ENCODE data around the gene SIGLEC15.
"Not testable (repeated sequence)": the region's sequence is repeated elsewhere in the genome, so short reads cannot be mapped to it uniquely, and the experiment has no call there.

The SIGLEC15 gene

DNA sequence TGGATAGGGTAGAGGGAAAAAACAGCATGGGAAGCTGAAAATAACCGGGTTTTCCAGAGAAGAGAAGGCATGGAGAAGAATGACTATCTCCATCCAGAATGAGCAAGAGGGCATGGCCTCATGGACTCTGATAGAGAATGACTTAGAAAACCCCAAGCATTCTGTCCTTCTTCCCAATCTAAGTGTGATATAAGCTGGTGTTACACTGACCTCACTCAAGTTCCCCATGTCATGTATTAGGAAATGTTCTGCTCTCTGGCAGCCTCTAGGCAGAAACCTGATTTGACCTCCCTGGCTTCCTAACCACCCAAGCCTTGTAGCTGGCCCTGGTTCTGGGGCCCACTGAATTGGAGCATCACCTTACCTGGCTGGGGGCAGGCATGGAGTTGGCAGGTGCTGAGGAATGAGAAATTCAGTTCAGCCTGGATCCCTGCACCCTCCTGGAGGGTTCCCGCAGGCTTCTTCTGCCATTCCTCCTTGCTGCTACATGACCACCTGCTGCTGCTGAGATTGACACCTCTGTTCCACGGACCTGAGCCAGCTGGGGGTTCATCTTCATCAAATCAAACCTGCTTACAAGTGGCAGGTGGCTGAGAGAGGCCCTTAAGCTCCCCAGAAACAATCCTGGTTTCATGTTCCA is 5.2 kb upstream of the SIGLEC15 start:
- no peak for DNase-seq

DNA sequence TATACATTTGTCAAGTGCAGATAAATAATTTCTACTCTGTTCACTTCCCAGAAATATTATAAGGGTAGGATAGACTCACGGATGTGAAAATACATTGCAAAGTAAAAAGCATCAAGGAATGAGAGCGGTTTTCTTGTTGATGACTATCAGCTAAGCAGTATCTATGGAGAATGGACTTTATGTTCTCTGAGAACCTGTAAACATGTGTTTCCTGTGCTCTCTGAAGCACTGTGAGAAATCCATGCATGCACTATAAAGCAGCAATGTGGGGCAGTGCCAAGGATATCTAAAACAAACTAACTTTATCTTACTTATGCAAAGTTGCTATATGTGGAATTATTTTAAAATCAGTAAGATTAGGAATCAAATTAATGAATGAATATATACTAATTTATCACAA is 4.4 kb upstream of the SIGLEC15 start:
- no peak for DNase-seq

DNA sequence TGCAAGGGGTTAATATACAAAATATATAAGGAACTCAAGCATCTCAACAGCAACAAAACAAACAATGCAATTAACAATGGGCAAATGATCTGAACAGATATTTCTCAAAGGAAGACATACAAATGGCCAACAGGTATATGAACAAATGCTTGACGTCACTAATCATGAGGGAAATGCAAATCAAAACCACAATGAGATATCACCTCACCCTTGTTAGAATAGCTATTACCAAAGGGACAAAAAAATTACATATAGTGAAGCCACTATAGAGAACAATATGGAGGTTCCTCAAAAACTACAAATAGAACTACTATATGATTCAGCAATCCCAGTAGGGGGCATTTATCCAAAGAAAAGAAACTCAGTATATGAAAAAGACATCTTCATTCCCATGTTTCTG is 3.8 kb upstream of the SIGLEC15 start:
- no peak for DNase-seq

GRCh38 chr18:45826084-45826483 is 609 bp downstream of the SIGLEC15 start:
- DNase-seq: no peak

GRCh38 chr18:45826716-45827115 is 1.2 kb downstream of the SIGLEC15 start:
- DNase-seq: not testable (repeated sequence)

DNA sequence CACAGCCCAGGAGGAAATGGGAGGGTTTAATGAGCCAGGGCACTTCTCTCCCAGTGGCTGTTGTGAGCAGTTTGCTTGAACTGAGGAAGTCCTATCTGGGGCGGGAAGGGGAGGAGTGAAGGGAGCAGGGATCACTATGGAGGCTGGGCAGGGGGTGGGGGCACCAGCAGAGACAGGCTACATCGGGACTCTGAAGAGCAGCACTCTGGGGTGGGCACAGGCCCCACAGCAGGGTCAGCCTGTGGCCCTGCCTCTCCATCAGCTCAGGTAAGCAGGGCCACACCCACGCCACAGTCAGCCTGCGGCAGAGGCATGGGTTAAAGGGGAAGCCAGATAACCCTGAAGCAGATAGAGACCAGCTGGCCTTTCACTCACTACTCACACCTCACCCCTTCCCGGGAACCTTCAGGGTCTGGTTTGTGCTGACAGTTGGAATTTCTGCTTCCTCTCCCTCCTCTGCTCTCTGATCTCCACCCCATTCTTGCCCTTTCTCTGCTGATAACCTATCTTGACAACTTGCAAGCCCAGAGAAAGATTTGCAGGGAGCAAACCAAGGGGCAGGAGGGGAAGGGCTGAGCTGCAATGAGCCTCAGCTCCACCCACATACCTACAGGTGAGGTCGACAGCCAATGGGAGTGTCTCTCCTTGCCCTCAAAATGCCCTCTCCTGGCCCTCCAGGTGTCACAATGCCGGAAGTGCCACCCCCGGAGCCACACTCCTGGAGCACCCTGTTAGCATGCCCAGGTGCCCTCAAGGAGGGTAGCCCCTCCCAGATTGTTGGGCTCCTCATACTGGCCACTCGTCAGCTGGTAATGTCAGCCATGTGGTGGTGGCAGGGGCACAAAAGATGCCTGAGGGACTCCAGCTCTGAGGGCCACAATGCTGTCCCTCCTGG is 3.7 kb downstream of the SIGLEC15 start:
- no peak for DNase-seq

GRCh38 chr18:45829855-45830254 is 4.4 kb downstream of the SIGLEC15 start:
- no peak for DNase-seq

DNA sequence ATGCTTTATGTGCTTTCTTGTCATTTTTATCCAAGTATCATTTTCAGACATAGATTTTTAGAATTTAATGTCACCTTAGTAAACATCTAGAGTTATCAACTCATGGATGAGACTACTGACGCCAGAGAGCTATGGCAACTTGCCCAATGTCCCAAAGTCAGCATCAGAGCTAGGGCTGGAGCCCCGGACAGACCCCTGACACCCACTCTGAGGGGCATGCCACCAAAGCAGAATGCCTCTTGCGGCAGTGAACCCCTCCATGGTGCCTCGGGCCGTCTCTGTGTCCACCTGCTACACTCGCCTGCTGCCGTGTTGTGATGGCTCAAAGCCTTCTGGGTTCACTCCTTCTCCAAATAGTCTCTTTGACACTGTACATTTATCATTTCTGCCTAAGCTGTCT is 5.4 kb downstream of the SIGLEC15 start:
- no peak for DNase-seq

GRCh38 chr18:45833846-45834245 is 8.4 kb downstream of the SIGLEC15 start:
- DNase-seq: no peak

DNA sequence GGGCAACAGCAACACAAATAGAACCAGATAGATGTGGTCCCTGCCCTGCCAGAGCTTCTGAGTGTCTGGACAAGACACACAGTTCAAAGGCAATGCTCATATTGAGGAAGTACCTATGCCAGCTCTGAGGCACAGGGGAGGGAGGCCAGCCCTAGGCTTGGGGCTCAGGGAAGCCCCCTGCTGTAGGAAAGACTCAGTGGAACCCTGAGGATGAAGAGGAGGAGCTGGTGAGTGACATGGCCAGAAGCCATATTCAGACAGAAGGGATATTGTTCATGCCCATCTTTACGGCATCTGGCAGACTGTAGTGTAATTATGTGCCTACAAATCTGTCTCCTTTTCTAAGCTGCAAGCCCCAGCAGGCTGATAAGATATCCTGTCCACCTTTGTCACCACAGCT is 8.8 kb downstream of the SIGLEC15 start:
- no peak for DNase-seq

DNA sequence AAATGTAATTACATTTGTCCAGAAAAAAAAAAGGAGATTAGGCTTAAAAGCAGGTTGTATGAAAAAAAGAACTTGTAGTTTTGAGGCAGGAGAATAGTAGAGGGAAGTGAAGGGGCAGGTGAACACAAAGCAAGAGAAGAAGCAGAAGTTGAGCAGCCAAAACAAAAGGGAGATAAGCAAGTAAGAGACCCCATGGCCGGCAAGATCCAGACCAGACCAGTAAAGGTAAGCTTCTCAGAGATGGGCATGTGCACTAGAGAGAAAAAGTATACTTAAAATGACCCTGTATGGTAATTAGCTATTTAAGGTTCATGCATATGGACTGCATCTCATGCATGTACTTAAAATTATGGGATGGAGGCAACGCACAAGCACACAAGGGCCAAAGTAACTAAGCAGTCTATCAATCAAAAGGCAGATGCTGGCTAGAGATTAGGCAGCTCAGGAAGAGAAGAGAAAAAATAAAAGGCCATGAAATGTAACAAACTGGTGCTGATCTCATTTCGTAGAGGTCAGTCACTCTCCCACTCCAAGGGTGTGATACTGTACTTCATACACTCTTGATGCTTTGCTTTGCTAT is 9.7 kb downstream of the SIGLEC15 start:
- DNase-seq: no peak

DNA sequence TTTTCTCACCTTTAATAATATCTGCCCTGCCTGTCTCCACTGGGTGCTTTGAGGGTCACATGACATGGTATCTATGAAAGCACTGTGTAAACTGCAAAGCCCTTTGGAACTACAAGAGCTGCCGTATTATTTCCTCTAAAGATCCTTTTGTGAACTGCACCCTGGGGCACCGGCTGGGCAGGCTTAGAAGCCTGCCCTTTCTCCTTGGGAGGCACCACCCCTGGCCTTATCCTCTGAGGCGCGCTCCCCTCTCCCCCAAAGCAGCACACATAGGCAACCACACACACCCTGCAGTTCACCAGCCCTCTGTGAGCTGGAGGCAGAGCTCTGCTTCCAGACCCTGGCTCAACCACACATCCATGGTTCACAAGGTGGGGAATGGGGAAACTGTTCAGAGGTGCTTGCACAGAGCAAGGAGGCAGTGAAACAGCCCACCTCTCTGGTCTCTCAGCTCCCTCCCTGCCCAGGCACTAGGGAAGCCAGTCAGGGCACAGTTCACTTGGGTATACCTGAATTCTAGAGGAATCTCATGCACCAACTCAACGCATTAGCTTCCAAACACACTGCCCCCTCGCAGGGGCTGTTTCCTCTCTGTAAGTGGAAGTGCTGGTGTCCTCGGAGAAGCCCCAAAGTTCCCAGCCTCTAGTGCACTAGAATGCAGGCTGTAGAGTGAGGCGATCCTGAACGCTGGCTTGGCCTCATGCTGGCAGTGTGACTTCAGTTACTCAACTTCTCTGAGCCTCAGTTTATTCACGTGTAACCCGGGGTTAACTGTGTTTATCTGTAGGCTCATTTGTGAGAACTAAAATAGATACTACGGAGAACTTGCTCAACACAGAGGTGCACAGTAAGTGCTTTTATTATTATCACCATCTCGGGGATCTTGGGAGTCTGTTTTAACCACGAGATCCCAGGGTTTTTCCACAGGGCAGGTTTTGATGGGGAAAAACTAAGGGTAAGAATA is 11.0 kb downstream of the SIGLEC15 start:
- DNase-seq: no peak

- DNase-seq: no peak
Measured at GRCh38 chr18:45837283-45838070, 12.0 kb downstream of the SIGLEC15 start.

DNA sequence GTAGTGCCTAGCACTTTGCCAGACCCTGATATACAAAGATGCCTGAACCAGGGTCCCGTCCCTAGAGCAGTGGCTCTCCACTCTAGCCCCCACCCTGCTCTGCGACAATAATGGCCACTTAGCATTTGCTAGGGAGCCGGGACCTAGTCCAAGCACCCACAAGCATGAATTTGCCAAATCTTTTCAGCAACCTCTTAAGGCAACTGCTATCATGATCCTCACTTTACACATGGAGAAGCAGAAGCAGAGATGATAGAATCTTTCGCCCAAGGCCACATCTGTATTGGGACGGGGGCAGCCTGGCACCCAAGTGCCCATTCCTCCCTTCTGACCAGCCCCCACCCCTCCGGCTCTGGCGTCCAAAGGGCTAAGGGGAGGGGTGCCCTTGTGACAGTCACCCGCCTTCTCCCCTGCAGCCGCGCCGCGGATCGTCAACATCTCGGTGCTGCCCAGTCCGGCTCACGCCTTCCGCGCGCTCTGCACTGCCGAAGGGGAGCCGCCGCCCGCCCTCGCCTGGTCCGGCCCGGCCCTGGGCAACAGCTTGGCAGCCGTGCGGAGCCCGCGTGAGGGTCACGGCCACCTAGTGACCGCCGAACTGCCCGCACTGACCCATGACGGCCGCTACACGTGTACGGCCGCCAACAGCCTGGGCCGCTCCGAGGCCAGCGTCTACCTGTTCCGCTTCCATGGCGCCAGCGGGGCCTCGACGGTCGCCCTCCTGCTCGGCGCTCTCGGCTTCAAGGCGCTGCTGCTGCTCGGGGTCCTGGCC is 13.0 kb downstream of the SIGLEC15 start:
- DNase-seq: no peak

GRCh38 chr18:45839414-45840395 is 14.2 kb downstream of the SIGLEC15 start:
- no peak for DNase-seq

- DNase-seq: no peak
Measured at GRCh38 chr18:45841060-45841764, 15.7 kb downstream of the SIGLEC15 start.

- DNase-seq: no peak
Measured at GRCh38 chr18:45841765-45842442, 16.4 kb downstream of the SIGLEC15 start.

- DNase-seq: no peak
Measured at GRCh38 chr18:45843019-45843418, 17.5 kb downstream of the SIGLEC15 start.

DNA sequence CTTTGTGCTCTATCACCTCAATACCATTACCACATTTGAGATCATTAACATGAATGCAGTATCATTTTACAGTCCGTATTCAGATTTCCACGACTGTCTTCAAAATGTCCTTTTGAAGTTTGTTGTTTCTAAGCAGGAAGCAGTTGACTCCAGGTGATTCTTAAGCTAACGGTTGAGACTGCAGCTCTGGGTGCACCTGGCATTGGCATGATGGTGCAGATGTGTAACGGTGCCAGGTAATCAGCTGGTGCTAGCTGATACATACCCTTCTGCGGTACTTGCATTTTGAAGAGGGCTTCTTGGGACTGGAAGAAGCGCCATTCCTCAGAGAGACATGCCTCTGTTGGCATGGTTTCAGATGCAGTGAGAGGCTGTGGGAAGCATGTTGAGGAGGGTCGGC is 19.5 kb downstream of the SIGLEC15 start:
- no peak for DNase-seq

Data from T1000 (cell line).